HG03097 (cell line): Measurements from ENCODE around the gene VN1R2.
"Not testable (repeated sequence)": the region's sequence is repeated elsewhere in the genome, so short reads cannot be mapped to it uniquely, and the experiment has no call there.

Experiments
- ATAC-seq: cut with Tn5 transposase; IDR thresholded peaks from one replicate; pipeline ENCODE4 v1.9.1; 2021; ENCODE audit not compliant: unreplicated experiment, low FRiP score

VN1R2 gene, protein sequence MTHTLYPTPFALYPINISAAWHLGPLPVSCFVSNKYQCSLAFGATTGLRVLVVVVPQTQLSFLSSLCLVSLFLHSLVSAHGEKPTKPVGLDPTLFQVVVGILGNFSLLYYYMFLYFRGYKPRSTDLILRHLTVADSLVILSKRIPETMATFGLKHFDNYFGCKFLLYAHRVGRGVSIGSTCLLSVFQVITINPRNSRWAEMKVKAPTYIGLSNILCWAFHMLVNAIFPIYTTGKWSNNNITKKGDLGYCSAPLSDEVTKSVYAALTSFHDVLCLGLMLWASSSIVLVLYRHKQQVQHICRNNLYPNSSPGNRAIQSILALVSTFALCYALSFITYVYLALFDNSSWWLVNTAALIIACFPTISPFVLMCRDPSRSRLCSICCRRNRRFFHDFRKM

GRCh38 chr19:53257715-53258342 lies at the start of gene VN1R2:
Gene VN1R2 (plus strand): TSS chr19:53258292. CDS start chr19:53258376, 84 bp downstream.
- ATAC-seq = not testable (repeated sequence)

- ATAC-seq = not testable (repeated sequence)
Measured at GRCh38 chr19:53211554-53211953, 46.5 kb upstream of the VN1R2 start.

- ATAC-seq = no peak
Measured at GRCh38 chr19:53212703-53213320, 45.3 kb upstream of the VN1R2 start.

DNA sequence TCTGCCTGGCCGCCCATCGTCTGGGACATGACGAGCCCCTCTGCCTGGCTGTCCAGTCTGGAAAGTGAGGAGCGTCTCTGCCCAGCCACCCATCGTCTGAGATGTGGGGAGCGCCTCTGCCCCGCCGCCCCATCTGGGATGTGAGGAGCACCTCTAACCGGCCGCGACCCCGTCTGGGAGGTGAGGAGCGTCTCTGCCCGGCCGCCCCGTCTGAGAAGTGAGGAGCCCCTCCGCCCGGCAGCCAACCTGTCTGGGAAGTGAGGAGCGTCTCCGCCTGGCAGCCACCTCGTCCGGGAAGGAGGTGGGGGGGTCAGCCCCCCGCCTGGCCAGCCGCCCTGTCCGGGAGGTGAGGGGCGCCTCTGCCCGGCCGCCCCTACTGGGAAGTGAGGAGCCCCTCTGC lies 35.4 kb upstream of the VN1R2 start:
- not testable (repeated sequence) for ATAC-seq

DNA sequence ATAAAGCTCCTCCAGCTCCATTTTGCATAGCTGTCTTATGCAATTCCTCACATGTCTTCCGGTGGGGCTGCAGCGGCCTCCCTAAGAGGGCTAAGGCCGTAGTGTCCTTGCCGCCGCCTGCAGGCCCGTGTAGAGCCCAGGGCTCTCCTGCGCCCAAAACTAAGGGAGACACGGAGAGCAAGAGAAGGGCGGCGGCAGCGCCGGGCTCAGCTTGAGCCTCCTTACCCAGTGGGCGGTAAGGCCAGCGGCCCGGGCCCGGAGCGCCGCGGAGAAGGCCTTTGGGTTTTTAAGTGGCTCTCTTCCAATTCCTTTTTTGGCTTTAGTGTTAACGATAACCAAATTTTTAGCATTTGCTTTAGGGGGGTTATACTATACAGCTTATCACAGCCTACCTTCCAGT lies 33.5 kb upstream of the VN1R2 start:
- ATAC-seq = no peak

DNA sequence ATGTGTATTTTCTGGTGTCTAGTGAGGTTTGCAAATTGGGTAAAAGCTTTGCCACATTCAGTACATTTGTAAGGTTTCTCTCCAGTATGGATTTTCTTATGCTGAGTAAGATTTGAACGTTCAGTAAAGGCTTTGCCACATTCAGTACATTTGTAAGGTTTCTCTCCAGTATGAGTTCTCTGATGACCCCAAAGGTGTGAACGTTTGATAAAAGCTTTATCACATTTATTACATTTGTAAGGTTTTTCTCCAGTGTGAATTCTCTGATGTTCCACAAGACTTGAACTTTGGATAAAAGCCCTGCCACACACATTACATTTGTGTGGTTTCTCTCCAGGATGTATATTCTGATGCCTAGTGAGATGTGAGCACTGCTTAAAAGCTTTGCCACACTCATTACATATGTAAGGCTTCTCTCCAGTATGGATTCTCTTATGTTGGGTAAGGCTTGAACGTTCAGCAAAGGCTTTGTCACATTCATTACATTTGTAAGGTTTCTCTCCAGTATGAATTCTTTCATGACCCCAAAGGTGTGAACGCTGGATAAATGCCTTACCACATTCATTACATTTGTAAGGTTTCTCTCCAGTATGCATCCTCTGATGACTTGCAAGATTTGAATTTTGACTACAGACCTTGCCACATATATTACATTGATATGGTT lies 20.8 kb upstream of the VN1R2 start:
- no peak for ATAC-seq

DNA sequence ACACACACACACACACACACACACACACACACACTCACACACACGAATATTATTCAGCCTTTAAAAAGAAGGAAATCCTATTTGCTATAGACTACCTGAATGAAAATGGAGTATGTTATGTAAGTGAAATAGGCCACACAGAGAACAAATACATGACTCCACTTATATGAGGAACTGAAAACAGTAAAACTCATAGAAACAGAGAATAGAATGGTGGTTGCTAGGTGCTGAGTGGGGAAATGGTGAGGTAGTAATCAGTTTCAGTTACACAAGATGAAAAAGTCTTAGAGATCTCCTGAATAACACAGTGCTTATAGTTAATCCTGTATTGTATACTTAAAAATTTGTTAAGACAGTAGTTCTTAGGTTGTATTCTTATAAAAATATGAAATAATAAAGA lies 11.6 kb upstream of the VN1R2 start:
- ATAC-seq = no peak

DNA sequence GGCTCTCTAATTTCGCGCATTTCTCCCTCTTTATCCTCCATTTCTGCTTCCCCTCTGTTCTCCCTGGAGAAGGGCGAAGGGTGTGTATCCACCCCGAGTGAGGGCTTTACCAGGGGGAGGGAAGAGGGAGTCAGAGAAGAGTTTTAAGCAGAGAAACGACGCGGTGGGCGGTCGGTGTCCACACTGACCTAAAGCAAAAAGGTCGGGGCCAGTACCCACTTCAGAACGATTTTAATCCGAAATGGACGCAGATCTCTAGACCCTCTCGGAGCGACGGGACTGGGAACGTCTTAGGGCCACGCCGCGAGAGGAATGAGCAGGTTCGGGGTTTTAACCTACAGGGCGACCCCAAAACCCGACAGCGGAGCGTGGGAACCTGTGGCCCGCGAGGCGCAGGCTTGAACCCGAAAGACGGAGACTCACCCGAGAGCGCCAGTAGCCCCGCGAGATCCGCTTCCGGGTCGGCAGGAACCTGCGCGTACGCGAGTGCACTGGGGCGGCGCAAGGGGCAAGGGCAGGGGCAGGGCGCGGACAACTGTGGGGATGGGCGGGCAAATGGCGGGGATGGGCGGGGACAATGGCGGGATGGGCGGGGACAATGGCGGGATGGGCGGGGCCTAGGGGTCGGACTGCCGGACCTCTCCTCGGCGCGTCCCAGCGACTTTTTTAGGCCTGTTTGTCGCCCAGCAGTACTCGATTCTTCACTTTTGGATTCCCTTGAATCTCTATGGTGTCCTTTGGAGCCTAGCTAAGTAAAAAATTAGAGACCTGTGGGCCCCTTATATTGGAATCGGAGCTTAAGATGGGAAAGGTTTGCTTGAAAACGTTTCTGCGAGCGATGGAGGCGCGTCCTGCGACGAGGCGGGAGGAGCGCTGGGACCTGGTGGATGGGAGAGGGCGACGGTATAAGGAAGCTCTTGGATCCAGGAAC lies 3.4 kb upstream of the VN1R2 start, which contains the start of gene ZNF677:
ZNF677 (minus strand) TSS at position 463 of the 931 bp plus-strand sequence. CDS start 3,323 bp downstream, outside the sequence.
- no peak for ATAC-seq

- ATAC-seq = not testable (repeated sequence)
Measured at GRCh38 chr19:53267623-53268022, 9.5 kb downstream of the VN1R2 start, which contains the start of gene VN1R4. Gene VN1R4 (minus strand): TSS chr19:53267723. CDS start chr19:53267665, 58 bp downstream.

- ATAC-seq = not testable (repeated sequence)
Measured at GRCh38 chr19:53269861-53270260, 11.8 kb downstream of the VN1R2 start.

GRCh38 chr19:53272044-53272443 lies 14.0 kb downstream of the VN1R2 start:
- no peak for ATAC-seq

- no peak for ATAC-seq
Measured at GRCh38 chr19:53275480-53275879, 17.4 kb downstream of the VN1R2 start.

DNA sequence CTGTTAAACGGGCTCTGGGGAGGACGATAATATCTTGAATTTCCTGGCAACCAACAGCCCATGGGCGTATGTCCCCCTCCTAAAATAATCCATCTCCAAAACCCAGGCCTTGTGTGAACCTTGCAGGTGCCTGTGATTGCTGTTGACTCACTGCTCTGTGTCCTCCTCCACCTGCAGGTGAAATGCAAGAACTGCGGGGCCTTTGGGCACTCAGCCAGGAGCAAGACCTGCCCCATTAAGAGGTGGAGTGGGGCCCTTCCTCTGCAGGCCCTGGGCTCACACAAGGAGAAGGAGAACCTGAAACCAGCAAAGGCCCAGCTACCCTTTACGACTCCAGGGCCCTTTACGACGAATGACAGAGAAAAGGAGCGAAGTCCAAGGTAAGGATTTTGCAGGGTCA lies 23.9 kb downstream of the VN1R2 start:
- not testable (repeated sequence) for ATAC-seq

GRCh38 chr19:53285087-53285486 lies 27.0 kb downstream of the VN1R2 start:
- ATAC-seq = no peak

- ATAC-seq = no peak
Measured at GRCh38 chr19:53290758-53291549, 32.9 kb downstream of the VN1R2 start.

DNA sequence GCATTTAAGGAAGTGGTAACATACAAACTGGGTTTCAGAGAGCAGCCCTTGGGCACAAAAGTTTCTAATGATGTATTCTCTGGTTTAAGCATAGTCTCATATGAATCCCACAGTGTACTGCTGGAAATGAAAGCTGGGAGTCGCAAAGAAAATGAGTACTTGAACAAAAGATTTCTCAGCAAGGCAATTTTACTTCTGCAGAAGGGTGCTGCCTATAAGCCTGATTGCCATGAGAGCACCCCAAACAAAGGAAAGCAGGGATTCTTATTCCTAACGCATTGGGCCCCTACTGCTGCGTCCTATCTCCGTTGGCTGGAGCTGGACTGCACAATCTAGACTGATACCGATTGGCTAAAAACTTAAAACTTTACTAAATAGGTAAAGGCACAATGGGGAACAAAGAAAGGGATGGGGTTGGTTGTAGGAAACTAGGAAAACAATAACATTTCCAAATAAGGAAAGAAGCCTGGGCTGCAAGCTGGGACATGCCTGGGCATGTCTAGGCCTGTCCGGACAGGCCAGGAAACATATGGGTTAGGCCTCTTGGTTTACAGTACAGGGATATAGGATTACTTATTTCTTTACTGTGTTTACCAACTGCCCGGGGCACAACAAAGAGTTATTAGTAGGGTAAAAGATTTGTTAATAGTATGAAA lies 36.8 kb downstream of the VN1R2 start:
- no peak for ATAC-seq

DNA sequence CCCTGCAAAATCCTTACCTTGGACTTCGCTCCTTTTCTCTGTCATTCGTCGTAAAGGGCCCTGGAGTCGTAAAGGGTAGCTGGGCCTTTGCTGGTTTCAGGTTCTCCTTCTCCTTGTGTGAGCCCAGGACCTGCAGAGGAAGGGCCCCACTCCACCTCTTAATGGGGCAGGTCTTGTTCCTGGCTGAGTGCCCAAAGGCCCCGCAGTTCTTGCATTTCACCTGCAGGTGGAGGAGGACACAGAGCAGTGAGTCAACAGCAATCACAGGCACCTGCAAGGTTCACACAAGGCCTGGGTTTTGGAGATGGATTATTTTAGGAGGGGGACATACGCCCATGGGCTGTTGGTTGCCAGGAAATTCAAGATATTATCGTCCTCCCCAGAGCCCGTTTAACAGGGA lies 43.2 kb downstream of the VN1R2 start:
- ATAC-seq = not testable (repeated sequence)

- no peak for ATAC-seq
Measured at GRCh38 chr19:53308339-53308811, 50.3 kb downstream of the VN1R2 start.
